ENCODE results near the gene MISP. TPM values are rescaled to one million over a fixed set of nuclear protein-coding genes. Genes with fewer than 3 reads are reported as not detected.

The MISP gene
- total and polyA plus RNA-seq, 7 experiments from 2014 or later = not detected

GRCh38 chr19:731000-731399, 19.9 kb upstream of the MISP start:
- ChIA-PET POLR2A (no interaction called here), CTCF (no interaction called here)
- Histone ChIP-seq H3K4me3 (ENCODE audit: low read length) (no peak overlapping the region), H3K36me3 (ENCODE audit: control insufficient read depth in 2 of 3, insufficient read depth in 3 of 3, low read length in 3 of 3) (no peaks in the 10 kb centered on the region), H3K9me3 (ENCODE audit: control insufficient read depth in 2 of 3, low read length in 3 of 3) (no peaks in the 10 kb centered on the region), H3K27ac (ENCODE audit: low read depth, low read length) (no peak overlapping the region), H3K4me1 (ENCODE audit: control insufficient read depth in 2 of 2, insufficient read depth in 2 of 2, low read length in 2 of 2) (no peaks in the 10 kb centered on the region), H3K27me3 (ENCODE audit: control insufficient read depth in 2 of 2, insufficient read depth in 2 of 2, low read length in 2 of 2) (no peaks in the 10 kb centered on the region)
- intact Hi-C loops (cut with micrococcal nuclease) = loop anchor here (5.0 kb wide), 2 partner anchors 49 to 144 kb away; partner anchors contain the start of gene HCN2 (in 1 of the 2)
- Mint-ChIP-seq H3K36me3 (no peaks in the 10 kb centered on the region), H3K9me3 (no peaks in the 10 kb centered on the region), H3K4me1 (peaks cover 0 to 10% (median 5%) of the 10 kb centered on the region in 7 donors), H3K27ac (no peak overlapping the region), H3K4me3 (no peak overlapping the region), H3K27me3 (no peaks in the 10 kb centered on the region)
- DNase-seq = no peak
- ATAC-seq = no peak

GRCh38 chr19:732148-733069, 18.5 kb upstream of the MISP start:
- Mint-ChIP-seq H3K27ac (no peak overlapping the region), H3K4me1 (peaks cover 0 to 10% (median 5%) of the 10 kb centered on the region in 7 donors), H3K27me3 (no peaks in the 10 kb centered on the region), H3K9me3 (peaks cover 0 to 2% (median 0%) of the 10 kb centered on the region in 11 donors), H3K4me3 (no peak overlapping the region), H3K36me3 (no peaks in the 10 kb centered on the region)
- no peaks in the 10 kb centered on the region for H3K9me3 ChIP-seq (ENCODE audit: control insufficient read depth in 2 of 3, low read length in 3 of 3)
- H3K4me1 ChIP-seq (ENCODE audit: control insufficient read depth in 2 of 2, insufficient read depth in 2 of 2, low read length in 2 of 2) = no peaks in the 10 kb centered on the region
- DNase-seq = no peak
- H3K4me3 ChIP-seq (ENCODE audit: low read length) = no peak overlapping the region
- no peak overlapping the region for H3K27ac ChIP-seq (ENCODE audit: low read depth, low read length)
- no peaks in the 10 kb centered on the region for H3K27me3 ChIP-seq (ENCODE audit: control insufficient read depth in 2 of 2, insufficient read depth in 2 of 2, low read length in 2 of 2)
- no peaks in the 10 kb centered on the region for H3K36me3 ChIP-seq (ENCODE audit: control insufficient read depth in 2 of 3, insufficient read depth in 3 of 3, low read length in 3 of 3)
- intact Hi-C loops (cut with micrococcal nuclease) = loop anchor here (5.0 kb wide), 2 partner anchors 50 to 145 kb away; partner anchors contain the start of gene HCN2 (in 1 of the 2)
- CTCF ChIA-PET = interaction anchor here (0.6 to 1.2 kb wide), 3 partner anchors 19 to 148 kb away, joined by 3 to 6 read pairs (median 4); no protein-coding TSS in a partner anchor
- no peak for ATAC-seq
- POLR2A ChIA-PET = interaction anchor here (0.8 kb wide), 1 partner anchor 64 kb away, joined by 8 read pairs; no protein-coding TSS in a partner anchor

GRCh38 chr19:734716-735115, 16.2 kb upstream of the MISP start:
- peak overlapping the region in 1 of 9 donors; percentile 67 for H3K27ac Mint-ChIP-seq
- Histone ChIP-seq H3K27me3 (ENCODE audit: control insufficient read depth in 2 of 2, insufficient read depth in 2 of 2, low read length in 2 of 2) (no peaks in the 10 kb centered on the region), H3K4me3 (ENCODE audit: low read length) (no peak overlapping the region), H3K36me3 (ENCODE audit: control insufficient read depth in 2 of 3, insufficient read depth in 3 of 3, low read length in 3 of 3) (no peaks in the 10 kb centered on the region), H3K9me3 (ENCODE audit: control insufficient read depth in 2 of 3, low read length in 3 of 3) (no peaks in the 10 kb centered on the region), H3K4me1 (ENCODE audit: control insufficient read depth in 2 of 2, insufficient read depth in 2 of 2, low read length in 2 of 2) (no peaks in the 10 kb centered on the region), H3K27ac (ENCODE audit: low read depth, low read length) (no peak overlapping the region)
- H3K4me1 Mint-ChIP-seq = peaks cover 0 to 10% (median 5%) of the 10 kb centered on the region in 7 donors
- peaks cover 0 to 8% (median 0%) of the 10 kb centered on the region in 5 donors for H3K27me3 Mint-ChIP-seq
- intact Hi-C loops (cut with micrococcal nuclease) = loop anchor here (1.0 to 5.0 kb wide), 4 partner anchors 52 to 147 kb away; partner anchors contain the start of gene HCN2 (in 1 of the 2)
- ChIA-PET CTCF (interaction anchor here (0.6 to 1.0 kb wide), 7 partner anchors 36 to 417 kb away, joined by 3 to 14 read pairs (median 5); partner anchors contain the start of gene RNF126), POLR2A (interaction anchor here (1.0 kb wide), 2 partner anchors 74 to 148 kb away, joined by 3 to 4 read pairs; no protein-coding TSS in a partner anchor)
- H3K4me3 Mint-ChIP-seq = no peak overlapping the region
- DNase-seq = no peak
- peaks cover 0 to 2% (median 0%) of the 10 kb centered on the region in 11 donors for H3K9me3 Mint-ChIP-seq
- H3K36me3 Mint-ChIP-seq = no peaks in the 10 kb centered on the region
- no peak for ATAC-seq

- DNase-seq = no peak
- CTCF ChIA-PET = interaction anchor here (1.6 kb wide), 1 partner anchor 152 kb away, joined by 8 read pairs; no protein-coding TSS in a partner anchor
- POLR2A ChIA-PET = no interaction called here
These were observed 14.8 kb upstream of the MISP start for GRCh38 chr19:736125-736524.

GRCh38 chr19:737591-738093, 13.3 kb upstream of the MISP start:
- H3K27ac Mint-ChIP-seq = no peak overlapping the region
- peak; percentile 78 for ATAC-seq
- no peaks in the 10 kb centered on the region for H3K36me3 ChIP-seq (ENCODE audit: control insufficient read depth in 2 of 3, insufficient read depth in 3 of 3, low read length in 3 of 3)
- POLR2A ChIA-PET = no interaction called here
- no peaks in the 10 kb centered on the region for H3K27me3 ChIP-seq (ENCODE audit: control insufficient read depth in 2 of 2, insufficient read depth in 2 of 2, low read length in 2 of 2)
- no peak overlapping the region for H3K4me3 Mint-ChIP-seq
- intact Hi-C loops (cut with micrococcal nuclease) = no loop called here
- no peaks in the 10 kb centered on the region for H3K36me3 Mint-ChIP-seq
- no peak overlapping the region for H3K4me3 ChIP-seq (ENCODE audit: low read length)
- DNase-seq = peak; percentile 12 to 63 (median 47)
- H3K27me3 Mint-ChIP-seq = peaks cover 0 to 8% (median 0%) of the 10 kb centered on the region in 5 donors
- H3K4me1 ChIP-seq (ENCODE audit: control insufficient read depth in 2 of 2, insufficient read depth in 2 of 2, low read length in 2 of 2) = no peaks in the 10 kb centered on the region
- H3K9me3 ChIP-seq (ENCODE audit: control insufficient read depth in 2 of 3, low read length in 3 of 3) = no peaks in the 10 kb centered on the region
- peaks cover 0 to 3% (median 0%) of the 10 kb centered on the region in 11 donors for H3K9me3 Mint-ChIP-seq
- CTCF ChIA-PET = interaction anchor here (0.8 to 1.6 kb wide), 2 partner anchors 9 to 153 kb away, joined by 3 to 8 read pairs; no protein-coding TSS in a partner anchor
- no peak overlapping the region for H3K27ac ChIP-seq (ENCODE audit: low read depth, low read length)
- peaks cover 0 to 10% (median 5%) of the 10 kb centered on the region in 7 donors for H3K4me1 Mint-ChIP-seq

More at GRCh38 chr19:736125-736524, 14.8 kb upstream of the MISP start:
- intact Hi-C loops (cut with micrococcal nuclease) = no loop called here
- H3K4me3 ChIP-seq (ENCODE audit: low read length) = no peak overlapping the region
- H3K4me1 ChIP-seq (ENCODE audit: control insufficient read depth in 2 of 2, insufficient read depth in 2 of 2, low read length in 2 of 2) = no peaks in the 10 kb centered on the region
- no peak overlapping the region for H3K27ac ChIP-seq (ENCODE audit: low read depth, low read length)
- no peak for ATAC-seq
- Mint-ChIP-seq H3K36me3 (no peaks in the 10 kb centered on the region), H3K27ac (no peak overlapping the region), H3K27me3 (peaks cover 0 to 8% (median 0%) of the 10 kb centered on the region in 5 donors), H3K4me3 (no peak overlapping the region), H3K4me1 (peaks cover 0 to 10% (median 5%) of the 10 kb centered on the region in 7 donors), H3K9me3 (peaks cover 0 to 2% (median 0%) of the 10 kb centered on the region in 11 donors)
- H3K27me3 ChIP-seq (ENCODE audit: control insufficient read depth in 2 of 2, insufficient read depth in 2 of 2, low read length in 2 of 2) = no peaks in the 10 kb centered on the region
- no peaks in the 10 kb centered on the region for H3K9me3 ChIP-seq (ENCODE audit: control insufficient read depth in 2 of 3, low read length in 3 of 3)
- H3K36me3 ChIP-seq (ENCODE audit: control insufficient read depth in 2 of 3, insufficient read depth in 3 of 3, low read length in 3 of 3) = no peaks in the 10 kb centered on the region

GRCh38 chr19:738509-739128, 12.3 kb upstream of the MISP start:
- Mint-ChIP-seq H3K27ac (peak overlapping the region in 1 of 9 donors; percentile 42), H3K9me3 (peaks cover 0 to 5% (median 0%) of the 10 kb centered on the region in 11 donors), H3K4me1 (peaks cover 0 to 7% (median 4%) of the 10 kb centered on the region in 7 donors), H3K27me3 (peaks cover 0 to 8% (median 0%) of the 10 kb centered on the region in 5 donors), H3K36me3 (no peaks in the 10 kb centered on the region), H3K4me3 (no peak overlapping the region)
- intact Hi-C loops (cut with micrococcal nuclease) = no loop called here
- Histone ChIP-seq H3K27ac (ENCODE audit: low read depth, low read length) (no peak overlapping the region), H3K36me3 (ENCODE audit: control insufficient read depth in 2 of 3, insufficient read depth in 3 of 3, low read length in 3 of 3) (no peaks in the 10 kb centered on the region), H3K4me3 (ENCODE audit: low read length) (no peak overlapping the region), H3K27me3 (ENCODE audit: control insufficient read depth in 2 of 2, insufficient read depth in 2 of 2, low read length in 2 of 2) (no peaks in the 10 kb centered on the region), H3K4me1 (ENCODE audit: control insufficient read depth in 2 of 2, insufficient read depth in 2 of 2, low read length in 2 of 2) (no peaks in the 10 kb centered on the region), H3K9me3 (ENCODE audit: control insufficient read depth in 2 of 3, low read length in 3 of 3) (no peaks in the 10 kb centered on the region)
- DNase-seq = no peak
- ATAC-seq = no peak
- CTCF ChIA-PET = interaction anchor here (0.7 kb wide), 1 partner anchor 155 kb away, joined by 3 read pairs; no protein-coding TSS in a partner anchor
- POLR2A ChIA-PET = no interaction called here

Data from naive thymus-derived CD4-positive, alpha-beta T cell (primary cell).